ENCODE results near the gene RAPGEF2. TPM values are rescaled to one million over a fixed set of nuclear protein-coding genes. Genes with fewer than 3 reads are reported as not detected.

Gene RAPGEF2
- total RNA-seq, 1 experiment from 2014 or later = 21.2 TPM

GRCh38 chr4:159163521-159163920 lies 60.6 kb downstream of the RAPGEF2 start:
- Histone ChIP-seq H3K79me2 (ENCODE audit: low read length) (0 out of 2 replicates have a peak, but pooled peaks cover 5% of the 10 kb centered on the region), H3K9me3 (ENCODE audit: low read length) (no peaks in the 10 kb centered on the region), H3K9me2 (replicated peaks; ENCODE audit: low read length) (no peaks in the 10 kb centered on the region), H3K4me1 (ENCODE audit: insufficient read depth, low read length) (no peaks in the 10 kb centered on the region), H2AFZ (ENCODE audit: low read length) (no peak overlapping the region), H3F3A (ENCODE audit: low read length, unreplicated experiment) (no peaks in the 10 kb centered on the region), H3K4me3 (ENCODE audit: low read length) (no peak overlapping the region), H4K20me1 (ENCODE audit: low read length) (no peaks in the 10 kb centered on the region), H3K9ac (ENCODE audit: low read length) (no peak overlapping the region), H3K4me2 (ENCODE audit: low read length) (no peak overlapping the region), H3K27ac (ENCODE audit: low read length) (no peak overlapping the region), H3K36me3 (ENCODE audit: low read depth, low read length) (no peaks in the 10 kb centered on the region), H3K27me3 (ENCODE audit: low read length) (no peaks in the 10 kb centered on the region)
- no peak for TF ChIP-seq EZH2phosphoT487 (IDR thresholded peaks at IDR 0.05; ENCODE audit: borderline replicate concordance, low read length)
- no peak for TF ChIP-seq CTCF (conservative IDR thresholded peaks at IDR 0.05; ENCODE audit: low read depth, low read length)
- TF ChIP-seq EZH2 (IDR thresholded peaks at IDR 0.05; ENCODE audit: low read length, unreplicated experiment) = no peak
- intact Hi-C loops (cut with micrococcal nuclease) = no loop called here
- ChIA-PET CTCF (no interaction called here), POLR2A (ENCODE audit: unreplicated experiment) (no interaction called here)
- DNase-seq (no peak), ATAC-seq (no peak)
- no TSS peak for BruUV-seq (replicated peaks)

- H3K4me1 ChIP-seq (ENCODE audit: insufficient read depth, low read length) = peaks cover 12% of the 10 kb centered on the region
- no peaks in the 10 kb centered on the region for H3K9me3 ChIP-seq (ENCODE audit: low read length)
- intact Hi-C loops (cut with micrococcal nuclease) = no loop called here
- ATAC-seq = no peak
- H3K4me3 ChIP-seq (ENCODE audit: low read length) = no peak overlapping the region
- H3K27me3 ChIP-seq (ENCODE audit: low read length) = no peaks in the 10 kb centered on the region
- no peaks in the 10 kb centered on the region for H3F3A ChIP-seq (ENCODE audit: low read length, unreplicated experiment)
- H3K4me2 ChIP-seq (ENCODE audit: low read length) = no peak overlapping the region
- ChIA-PET POLR2A (ENCODE audit: unreplicated experiment) (no interaction called here), CTCF (no interaction called here)
- no peaks in the 10 kb centered on the region for H3K9me2 ChIP-seq (replicated peaks; ENCODE audit: low read length)
- H3K27ac ChIP-seq (ENCODE audit: low read length) = no peak overlapping the region
- peaks cover 35% of the 10 kb centered on the region for H3K79me2 ChIP-seq (ENCODE audit: low read length)
- H3K9ac ChIP-seq (ENCODE audit: low read length) = no peak overlapping the region
- TF ChIP-seq EZH2 (IDR thresholded peaks at IDR 0.05; ENCODE audit: low read length, unreplicated experiment) = no peak
- TF ChIP-seq CTCF (conservative IDR thresholded peaks at IDR 0.05; ENCODE audit: low read depth, low read length) = no peak
- no peak for TF ChIP-seq EZH2phosphoT487 (IDR thresholded peaks at IDR 0.05; ENCODE audit: borderline replicate concordance, low read length)
- no TSS peak for BruUV-seq (replicated peaks)
- DNase-seq = no peak
- no peak overlapping the region for H2AFZ ChIP-seq (ENCODE audit: low read length)
- H3K36me3 ChIP-seq (ENCODE audit: low read depth, low read length) = no peaks in the 10 kb centered on the region
- H4K20me1 ChIP-seq (ENCODE audit: low read length) = no peaks in the 10 kb centered on the region
Observed at GRCh38 chr4:159169404-159170302, 66.8 kb downstream of the RAPGEF2 start.

DNA sequence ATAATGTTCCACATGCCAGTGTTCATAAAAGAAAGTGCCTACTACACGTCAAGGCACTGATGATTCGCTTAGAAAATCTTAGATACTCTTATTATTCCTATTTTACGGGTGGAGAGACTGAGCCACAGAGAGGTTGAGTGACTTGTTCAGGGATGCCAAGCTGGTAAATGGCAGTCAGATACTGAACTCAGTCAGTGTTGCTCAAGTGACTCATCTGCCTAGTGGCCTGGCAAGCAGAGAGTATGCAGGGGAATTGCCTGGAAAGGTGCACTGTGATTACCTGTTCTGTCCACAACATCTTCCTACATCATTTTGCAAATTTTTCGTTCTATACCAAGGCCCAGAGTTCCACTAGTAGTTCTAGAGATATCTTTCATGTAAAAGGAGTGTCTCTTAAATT lies 68.4 kb downstream of the RAPGEF2 start:
- Histone ChIP-seq H3K9ac (ENCODE audit: low read length) (no peak overlapping the region), H3K27ac (ENCODE audit: low read length) (no peak overlapping the region), H3K4me1 (ENCODE audit: insufficient read depth, low read length) (peaks cover 23% of the 10 kb centered on the region), H3K79me2 (ENCODE audit: low read length) (peaks cover 44% of the 10 kb centered on the region), H3K9me2 (replicated peaks; ENCODE audit: low read length) (no peaks in the 10 kb centered on the region), H4K20me1 (ENCODE audit: low read length) (no peaks in the 10 kb centered on the region), H3K4me2 (ENCODE audit: low read length) (no peak overlapping the region), H3F3A (ENCODE audit: low read length, unreplicated experiment) (no peaks in the 10 kb centered on the region), H3K36me3 (ENCODE audit: low read depth, low read length) (no peaks in the 10 kb centered on the region), H3K27me3 (ENCODE audit: low read length) (no peaks in the 10 kb centered on the region), H3K4me3 (ENCODE audit: low read length) (no peak overlapping the region), H2AFZ (ENCODE audit: low read length) (no peak overlapping the region), H3K9me3 (ENCODE audit: low read length) (no peaks in the 10 kb centered on the region)
- DNase-seq (peak; percentile 33), ATAC-seq (peak; percentile 25; the same call in 1 of the 2 replicates)
- no TSS peak for BruUV-seq (replicated peaks)
- TF ChIP-seq EZH2phosphoT487 (IDR thresholded peaks at IDR 0.05; ENCODE audit: borderline replicate concordance, low read length) (no peak), EZH2 (IDR thresholded peaks at IDR 0.05; ENCODE audit: low read length, unreplicated experiment) (no peak), CTCF (conservative IDR thresholded peaks at IDR 0.05; ENCODE audit: low read depth, low read length) (no peak)
- ChIA-PET CTCF (no interaction called here), POLR2A (ENCODE audit: unreplicated experiment) (no interaction called here)
- intact Hi-C loops (cut with micrococcal nuclease) = no loop called here
